A549 (cell line): ENCODE measurements around the gene THBS1. TPM values are rescaled to one million over a fixed set of nuclear protein-coding genes. Genes with fewer than 3 reads are reported as not detected.

Experiments used
- ATAC-seq, 2 experiments: fragments of 200-7000 bp in 1 of 2; fragments of >200 bp in 1 of 2; cut with Nextera tagmentation in 1 of 2; cut with Tn5 transposase in 1 of 2; 3 replicates each; pipeline versions ENCODE4 v1.8.0 to v1.9.1; 2018 to 2020; ENCODE audit warnings: mild to moderate bottlenecking in 1 of 2, moderate library complexity in 1 of 2
- CTCF ChIA-PET: fragments of 300-600 bp; sonication (Branson Sonifier 250); formaldehyde crosslinking; extraction: SDS; loops from one replicate; lab custom pipeline; 2021; ENCODE audit warnings: antibody characterized with exemption, inconsistent platforms; lab: Yijun Ruan, JAX
- POLR2A ChIA-PET: fragments of 350-600 bp; formaldehyde crosslinking; extraction: SDS; loops from one replicate; lab custom pipeline; 2021; ENCODE audit warnings: antibody characterized with exemption, inconsistent platforms; lab: Yijun Ruan, JAX
- DNase-seq, 2 experiments: peaks; one replicate each; pipeline versions ENCODE4 v3.0.0 to v3.0.0-alpha.2; 2011 to 2016; ENCODE audit warnings: low read depth in 1 of 2, low spot score in 1 of 2
- FAIRE-seq: peaks from 2 replicates; lab custom pipeline; 2011; peaks lifted over from hg19 to GRCh38; lab: Jason Lieb, UNC
- H3K27ac ChIP-seq, 2 experiments: fragments of >200 bp; sonication (Bioruptor Twin); formaldehyde crosslinking; 3 replicates each; pipeline ENCODE4 v1.5.1; 2016 to 2017
- H3K4me1 ChIP-seq: fragments of >200 bp; sonication (Bioruptor Twin); formaldehyde crosslinking; 3 replicates; pipeline ENCODE4 v1.6.1; 2016
- H3K4me2 ChIP-seq: fragments of >200 bp; sonication (Bioruptor Twin); formaldehyde crosslinking; 3 replicates; pipeline ENCODE4 v1.6.1; 2016
- H3K4me3 ChIP-seq: fragments of >200 bp; sonication (Bioruptor Twin); formaldehyde crosslinking; 3 replicates; pipeline ENCODE4 v1.5.1; 2016
- H3K9me3 ChIP-seq: fragments of >200 bp; sonication (Bioruptor Twin); formaldehyde crosslinking; 3 replicates; pipeline ENCODE4 v1.6.1; 2016
- BCL3 ChIP-seq: fragments of >200 bp; sonication (Bioruptor Twin); formaldehyde crosslinking; IDR thresholded peaks from 3 replicates; pipeline ENCODE4 v1.6.1; 2016
- BHLHE40 ChIP-seq: IDR thresholded peaks from 2 replicates; pipeline ENCODE4 v1.6.1; 2012; ENCODE audit warnings: low read depth, low read length, inconsistent platforms
- CEBPB ChIP-seq, 2 experiments: fragments of >200 bp in 1 of 2; sonication (Bioruptor Twin) in 1 of 2; formaldehyde crosslinking in 1 of 2; IDR thresholded peaks; 2 replicates each; pipeline ENCODE4 v1.6.1; 2012 to 2016
- E2F6 ChIP-seq: IDR thresholded peaks from 2 replicates; pipeline ENCODE4 v1.6.1; 2012; ENCODE audit warnings: low read depth, borderline replicate concordance
- ESRRA ChIP-seq: fragments of 150-350 bp; IDR thresholded peaks from 2 replicates; pipeline ENCODE4 v1.6.1; 2014; ENCODE audit warnings: mild to moderate bottlenecking, low read length, borderline replicate concordance
- GATA3 ChIP-seq: IDR thresholded peaks from 2 replicates; pipeline ENCODE4 v1.6.1; 2012; ENCODE audit warnings: borderline replicate concordance
- KDM1A ChIP-seq: fragments of 200-600 bp; sonication (generic); IDR thresholded peaks from 2 replicates; pipeline ENCODE4 v1.6.1; 2016; ENCODE audit warnings: low read depth, mild to moderate bottlenecking
- MAFK ChIP-seq: fragments of 450-650 bp; IDR thresholded peaks from 2 replicates; pipeline ENCODE4 v1.6.1; 2014; ENCODE audit not compliant: partially characterized antibody
- MAX ChIP-seq: IDR thresholded peaks from 2 replicates; pipeline ENCODE4 v1.6.1; 2012
- NPAS2 ChIP-seq: fragments of 250-450 bp; sonication (Bioruptor Pico); IDR thresholded peaks from 2 replicates; pipeline ENCODE4 v1.8.0; 2022; ENCODE audit warnings: mild to moderate bottlenecking, moderate library complexity, borderline replicate concordance
- NR3C1 ChIP-seq: fragments of >200 bp; sonication (Bioruptor Twin); formaldehyde crosslinking; IDR thresholded peaks from 3 replicates; pipeline ENCODE4 v1.6.1; 2017
- PBX3 ChIP-seq: IDR thresholded peaks from 2 replicates; pipeline ENCODE4 v1.6.1; 2012
- PHF8 ChIP-seq: fragments of 200-600 bp; sonication (generic); IDR thresholded peaks from 2 replicates; pipeline ENCODE4 v1.6.1; 2016; ENCODE audit warnings: low read depth, mild to moderate bottlenecking, antibody characterized with exemption, moderate library complexity, borderline replicate concordance
- RARB ChIP-seq: fragments of 250-450 bp; sonication (Bioruptor Pico); IDR thresholded peaks from 2 replicates; pipeline ENCODE4 v1.8.0; 2021; ENCODE audit warnings: mild to moderate bottlenecking, moderate library complexity
- USF2 ChIP-seq: fragments of 450-650 bp; IDR thresholded peaks from 2 replicates; pipeline ENCODE4 v1.6.1; 2014; ENCODE audit warnings: antibody characterized with exemption
- ZC3H11A ChIP-seq: fragments of 450-650 bp; IDR thresholded peaks from 2 replicates; pipeline ENCODE4 v1.6.1; 2014; ENCODE audit warnings: antibody characterized with exemption, mild to moderate bottlenecking
- ZFP36 ChIP-seq: fragments of 450-650 bp; IDR thresholded peaks from 2 replicates; pipeline ENCODE4 v1.6.1; 2014; ENCODE audit warnings: borderline replicate concordance; ENCODE audit not compliant: partially characterized antibody
- ZNF302 ChIP-seq: fragments of 250-450 bp; sonication (Bioruptor Pico); IDR thresholded peaks from 2 replicates; pipeline ENCODE4 v1.9.0; 2021; ENCODE audit warnings: inconsistent platforms, mild to moderate bottlenecking, moderate library complexity
- WGBS: methylation state at CpG from one replicate; pipeline ENCODE4 v1.1.6; 2017; ENCODE audit errors: missing lambda C conversion rate; 5-methylcytosine and 5-hydroxymethylcytosine counted together
- polyA plus RNA-seq, 4 experiments: library from polyadenylated mRNA; depleted of rRNA in 3 of 4; stranded (reverse); fragments of >200 nt; fragmentation: RNase III in 1 of 4; extraction: RNeasy Plus Mini Kit Qiagen cat#74134 plus additional on column Dnase treatment in 1 of 4; gene quantifications; 2 replicates in 3 of 4; 3 replicates in 1 of 4; pipeline ENCODE4 v1.2.3, GENCODE V29; 2011 to 2017

Gene THBS1
- polyA plus RNA-seq, 2 of the 4 experiments (the other 2 are of a cell fraction), result 46.8 to 54.9 TPM

- ATAC-seq, result no peak
- no peak for DNase-seq
- ChIA-PET CTCF (interaction anchor here (1.3 to 1.9 kb wide), 2 partner anchors 27 to 77 kb away, joined by 3 to 8 read pairs; partner anchors contain the start of gene THBS1), POLR2A (no interaction called here)
- WGBS, result 52% methylated on average over 1 of the region's 2 CpGs
- no peak for FAIRE-seq
- no peaks in the 10 kb centered on the region for H3K4me1 ChIP-seq
- TF ChIP-seq GATA3, result no peak
- no peak for TF ChIP-seq PBX3
- TF ChIP-seq KDM1A, result no peak
- H3K9me3 ChIP-seq, result no peaks in the 10 kb centered on the region
- no peak overlapping the region for H3K27ac ChIP-seq
- H3K4me3 ChIP-seq, result no peak overlapping the region
- H3K4me2 ChIP-seq, result no peak overlapping the region
Observed at GRCh38 chr15:39608185-39609139, 27.6 kb downstream of the THBS1 start.

- CTCF ChIA-PET, result interaction anchor here (1.9 kb wide), 1 partner anchor 28 kb away, joined by 8 read pairs; the partner anchor contains the start of gene THBS1
- no peak for ATAC-seq
Observed at GRCh38 chr15:39609166-39609916, 28.5 kb downstream of the THBS1 start.

More at GRCh38 chr15:39609166-39609916, 28.5 kb downstream of the THBS1 start:
- no peaks in the 10 kb centered on the region for H3K4me1 ChIP-seq
- no peak for FAIRE-seq
- H3K4me2 ChIP-seq, result no peak overlapping the region
- no peak overlapping the region for H3K4me3 ChIP-seq
- H3K9me3 ChIP-seq, result peaks cover 2% of the 10 kb centered on the region; the same call in 1 of the 3 replicates
- H3K27ac ChIP-seq, result no peak overlapping the region
- WGBS, result 8% methylated on average over 2 of the region's 4 CpGs
- TF ChIP-seq CEBPB (IDR thresholded peaks at IDR 0.05) (no peak), BCL3 (no peak), NR3C1 (no peak), ZFP36 (no peak), MAFK (no peak), NPAS2 (CRISPR knock-in tag) (no peak), MAX (no peak), USF2 (no peak), ZNF302 (CRISPR knock-in tag) (no peak), PHF8 (no peak), RARB (CRISPR knock-in tag) (no peak), ZC3H11A (no peak), BHLHE40 (no peak), ESRRA (no peak), E2F6 (no peak), PBX3 (no peak)
- no peak for DNase-seq
- POLR2A ChIA-PET, result no interaction called here
